GM12878 (cell line): ENCODE results near the gene POMC. TPM values are rescaled to one million over a fixed set of nuclear protein-coding genes. Genes with fewer than 3 reads are reported as not detected.

Experiments
- ATAC-seq: fragments of 200-7000 bp; cut with Tn5 transposase; 3 replicates; pipeline ENCODE4 v1.9.1; 2020; ENCODE audit warnings: mild to moderate bottlenecking, moderate library complexity
- BruUV-seq: library from RNA; stranded (reverse); fragments of 400-500 nt; replicated peaks from 2 replicates; lab custom pipeline; 2021; lab: Mats Ljungman, UMichigan
- CTCF ChIA-PET: fragments of 300-600 bp; sonication (Branson Sonifier 250); formaldehyde crosslinking; extraction: SDS; loops from one replicate; lab custom pipeline; 2021; ENCODE audit warnings: inconsistent platforms; lab: Yijun Ruan, JAX
- POLR2A ChIA-PET: fragments of 350-600 bp; formaldehyde crosslinking; extraction: SDS; loops from one replicate; lab custom pipeline; 2021; ENCODE audit warnings: inconsistent platforms; lab: Charles Lee
- RAD21 ChIA-PET: fragments of 300-600 bp; sonication (Branson Sonifier 250); formaldehyde crosslinking; loops from one replicate; lab custom pipeline; 2023; ENCODE audit warnings: antibody characterized with exemption; ENCODE audit not compliant: unreplicated experiment; lab: Charles Lee
- SMC1A ChIA-PET: fragments of 300-600 bp; sonication (Branson Sonifier 250); formaldehyde crosslinking; loops from one replicate; lab custom pipeline; 2023; ENCODE audit not compliant: unreplicated experiment, uncharacterized antibody; lab: Charles Lee
- DNase-seq: peaks from one replicate; pipeline ENCODE4 v3.0.0-alpha.2; 2011; ENCODE audit warnings: low read depth, low spot score
- FAIRE-seq: peaks from 3 replicates; lab custom pipeline; 2011; peaks lifted over from hg19 to GRCh38; lab: Jason Lieb, UNC
- H2AFZ ChIP-seq: 2 replicates; pipeline ENCODE4 v1.6.0; 2011; ENCODE audit warnings: low read depth, low read length, control low read depth; ENCODE audit not compliant: control insufficient read depth
- H3K27ac ChIP-seq: 2 replicates; pipeline ENCODE4 v1.5.1; 2011; ENCODE audit warnings: control low read depth; ENCODE audit not compliant: control insufficient read depth, insufficient read depth
- H3K27me3 ChIP-seq, 2 experiments: replicated peaks in 1 of 2; 2 replicates each; pipeline versions ENCODE4 v1.6.0 to v1.6.1; 2011; ENCODE audit warnings: low read length in 1 of 2; ENCODE audit not compliant: control insufficient read depth in 2 of 2, insufficient read depth in 2 of 2
- H3K36me3 ChIP-seq, 2 experiments: 2 replicates each; pipeline ENCODE4 v1.5.1; 2011; ENCODE audit warnings: low read length in 1 of 2; ENCODE audit not compliant: control insufficient read depth in 2 of 2, insufficient read depth in 2 of 2
- H3K4me1 ChIP-seq: 2 replicates; pipeline ENCODE4 v1.6.1; 2011; ENCODE audit warnings: mild to moderate bottlenecking, low read length, moderate library complexity, mixed read lengths; ENCODE audit not compliant: control insufficient read depth, insufficient read depth
- H3K4me2 ChIP-seq: 2 replicates; pipeline ENCODE4 v1.6.0; 2011; ENCODE audit warnings: control low read depth; ENCODE audit not compliant: control insufficient read depth, insufficient read depth
- H3K4me3 ChIP-seq: fragments of 200-600 bp; sonication (generic); 2 replicates; pipeline ENCODE4 v1.5.1; 2016
- H3K79me2 ChIP-seq: 2 replicates; pipeline ENCODE4 v1.6.0; 2011; ENCODE audit warnings: low read length; ENCODE audit not compliant: control insufficient read depth, insufficient read depth
- H3K9ac ChIP-seq: 2 replicates; pipeline ENCODE4 v1.8.0; 2011; ENCODE audit warnings: low read length, control low read depth, mixed read lengths; ENCODE audit not compliant: control insufficient read depth, insufficient read depth
- H3K9me3 ChIP-seq: replicated peaks from 3 replicates; pipeline ENCODE4 v1.5.1; 2011; ENCODE audit warnings: mild to moderate bottlenecking, low read length; ENCODE audit not compliant: control insufficient read depth, insufficient read depth
- H4K20me1 ChIP-seq: 2 replicates; pipeline ENCODE4 v1.6.0; 2011; ENCODE audit not compliant: control insufficient read depth, insufficient read depth
- BHLHE40 ChIP-seq, 2 experiments: fragments of 450-650 bp in 1 of 2; IDR thresholded peaks; 2 replicates each; pipeline ENCODE4 v1.6.1; 2011 to 2017; ENCODE audit warnings: low read depth in 2 of 2, borderline replicate concordance in 1 of 2, improper control_type of control experiment in 1 of 2, low read length in 1 of 2, mild to moderate bottlenecking in 1 of 2
- BRCA1 ChIP-seq: IDR thresholded peaks from 2 replicates; pipeline ENCODE4 v1.6.1; 2011; ENCODE audit warnings: low read depth, low read length, improper control_type of control experiment
- CBFB ChIP-seq: IDR thresholded peaks from 2 replicates; pipeline ENCODE4 v1.6.1; 2016; ENCODE audit warnings: antibody characterized with exemption, low read depth
- CHD4 ChIP-seq: fragments of 200-600 bp; sonication (generic); IDR thresholded peaks from 2 replicates; pipeline ENCODE4 v1.6.1; 2016; ENCODE audit warnings: mild to moderate bottlenecking
- GABPA ChIP-seq: IDR thresholded peaks from 2 replicates; pipeline ENCODE4 v1.6.1; 2014; ENCODE audit warnings: antibody characterized with exemption, low read depth, mild to moderate bottlenecking, inconsistent platforms
- JUNB ChIP-seq: IDR thresholded peaks from 2 replicates; pipeline ENCODE4 v1.6.1; 2016; ENCODE audit warnings: antibody characterized with exemption, mild to moderate bottlenecking
- MTA2 ChIP-seq: fragments of 450-650 bp; IDR thresholded peaks from 2 replicates; pipeline ENCODE4 v1.6.1; 2016; ENCODE audit warnings: low read depth, mild to moderate bottlenecking, moderate library complexity
- POLR2AphosphoS2 ChIP-seq: IDR thresholded peaks from 2 replicates; pipeline ENCODE4 v1.6.1; 2011; ENCODE audit warnings: low read depth, mild to moderate bottlenecking, low read length, improper control_type of control experiment, moderate library complexity
- POU2F2 ChIP-seq: IDR thresholded peaks from 3 replicates; pipeline ENCODE4 v1.6.1; 2011; ENCODE audit warnings: low read depth, mild to moderate bottlenecking, low read length, borderline replicate concordance
- SMAD1 ChIP-seq: fragments of 450-650 bp; IDR thresholded peaks from 2 replicates; pipeline ENCODE4 v1.6.1; 2018; ENCODE audit warnings: mild to moderate bottlenecking, low read depth; ENCODE audit not compliant: partially characterized antibody
- SMC3 ChIP-seq: IDR thresholded peaks from 2 replicates; pipeline ENCODE4 v1.6.1; 2011; ENCODE audit warnings: low read length, improper control_type of control experiment, borderline replicate concordance
- STAT1 ChIP-seq: fragments of 450-650 bp; conservative IDR thresholded peaks from 2 replicates; pipeline ENCODE4 v1.6.1; 2014; ENCODE audit warnings: antibody characterized with exemption, mild to moderate bottlenecking
- SUPT20H ChIP-seq: IDR thresholded peaks from 2 replicates; pipeline ENCODE4 v1.6.1; 2011; ENCODE audit warnings: low read depth, mild to moderate bottlenecking, low read length, moderate library complexity, borderline replicate concordance; ENCODE audit not compliant: control insufficient read depth
- TCF3 ChIP-seq: IDR thresholded peaks from 2 replicates; pipeline ENCODE4 v1.6.1; 2012; ENCODE audit warnings: low read depth, mild to moderate bottlenecking, low read length, borderline replicate concordance; ENCODE audit not compliant: insufficient read depth
- WRNIP1 ChIP-seq: IDR thresholded peaks from 2 replicates; pipeline ENCODE4 v1.6.1; 2011; ENCODE audit warnings: low read depth, low read length, improper control_type of control experiment, borderline replicate concordance
- YBX1 ChIP-seq: fragments of 450-650 bp; IDR thresholded peaks from 2 replicates; pipeline ENCODE4 v1.6.1; 2016; ENCODE audit warnings: antibody characterized with exemption
- WGBS: methylation state at CpG from one replicate; pipeline ENCODE4 v1.1.6; 2016; ENCODE audit warnings: low lambda C conversion rate; ENCODE audit not compliant: insufficient replicate concordance, insufficient coverage; ENCODE audit errors: missing lambda C conversion rate; 5-methylcytosine and 5-hydroxymethylcytosine counted together
- in situ Hi-C: fragments of 300-500 bp; cut with MboI; formaldehyde crosslinking; loops from 9 replicates; pipeline ENCODE4 v1.14.3; 2018; ENCODE audit warnings: mixed read lengths
- intact Hi-C: fragments of 100-400 bp; cut with micrococcal nuclease; formaldehyde crosslinking; loops from one replicate; pipeline ENCODE4 v1.14.2; 2022; ENCODE audit not compliant: unreplicated experiment
- polyA plus RNA-seq, 11 experiments: library from polyadenylated mRNA; depleted of rRNA in 4 of 11; unstranded in 6 of 11; stranded (reverse) in 5 of 11; fragments of >200 nt; fragmentation: Nextera tagmentation in 4 of 11; fragmentation: Illumina TruSeq in 1 of 11; extraction: Ambion mirVana in 4 of 11; extraction: Trizol in 1 of 11; gene quantifications; 1 replicate in 1 of 11; 2 replicates in 10 of 11; pipeline versions ENCODE4 v1.2.1 to v1.2.3, GENCODE V29; 2011 to 2016; ENCODE audit warnings: inconsistent platforms in 2 of 11, missing spikeins in 2 of 11, low read depth in 1 of 11
- total RNA-seq, 4 experiments: library from RNA; depleted of rRNA in 3 of 4; stranded (reverse); fragments of >200 nt in 3 of 4; fragmentation: Illumina TruSeq in 1 of 4; extraction: Trizol in 1 of 4; gene quantifications; 2 replicates each; pipeline versions ENCODE4 v1.2.1 to v1.2.3, GENCODE V29; 2013 to 2021
- TF ChIP-seq, protein P1 (sequence below): fragments of 450-650 bp; IDR thresholded peaks from 2 replicates; pipeline ENCODE4 v1.6.1; 2017; ENCODE audit warnings: low read depth, mild to moderate bottlenecking, moderate library complexity
- TF ChIP-seq, protein P2 (sequence below): fragments of 450-650 bp; IDR thresholded peaks from 2 replicates; pipeline ENCODE4 v1.6.1; 2017; ENCODE audit warnings: mild to moderate bottlenecking
- TF ChIP-seq, protein P3 (sequence below): IDR thresholded peaks from 2 replicates; pipeline ENCODE4 v1.6.1; 2011; ENCODE audit warnings: borderline replicate concordance, low read depth, mild to moderate bottlenecking, moderate library complexity, low read length; ENCODE audit not compliant: insufficient read depth, poor library complexity, severe bottlenecking

POMC gene
- total and polyA plus RNA-seq, 10 of the 15 experiments (the other 5 are each of a cell fraction or from before 2014, with no cell fraction given): 0.05 to 14.7 (median 6.8) TPM; not detected in 1

DNA sequence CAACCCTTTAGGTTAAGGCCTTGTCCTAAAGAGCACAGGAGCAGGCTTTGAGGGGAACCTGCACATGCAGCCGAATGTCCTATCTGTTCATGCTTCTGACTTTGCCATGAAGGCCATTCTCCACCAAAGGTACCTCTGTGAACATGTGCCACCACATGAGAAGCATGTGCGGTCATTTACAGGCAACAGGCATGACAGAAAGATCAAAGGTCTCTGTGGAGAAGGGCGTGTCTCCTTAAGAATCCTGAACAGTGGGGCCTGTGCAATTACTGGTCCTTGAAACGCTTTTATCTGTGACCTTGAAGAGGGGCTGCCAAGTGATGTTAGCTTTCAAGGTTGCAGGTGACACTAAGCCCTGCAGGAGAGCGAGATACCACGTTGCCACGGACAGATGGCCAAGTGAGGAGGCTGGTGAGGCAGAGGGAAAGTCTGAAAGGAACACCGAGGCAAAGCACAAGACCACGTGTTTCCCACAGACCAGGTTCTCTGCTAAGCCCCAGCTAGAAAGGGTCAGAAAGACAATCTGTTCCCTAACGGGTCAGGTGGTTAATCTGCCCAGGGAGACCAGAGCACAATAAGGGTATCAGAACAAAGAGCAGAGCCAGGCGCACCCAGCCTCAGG lies 19.5 kb upstream of the POMC start (continued):
- TF ChIP-seq CBFB (no peak), SMC3 (no peak), YBX1 (no peak)

DNA sequence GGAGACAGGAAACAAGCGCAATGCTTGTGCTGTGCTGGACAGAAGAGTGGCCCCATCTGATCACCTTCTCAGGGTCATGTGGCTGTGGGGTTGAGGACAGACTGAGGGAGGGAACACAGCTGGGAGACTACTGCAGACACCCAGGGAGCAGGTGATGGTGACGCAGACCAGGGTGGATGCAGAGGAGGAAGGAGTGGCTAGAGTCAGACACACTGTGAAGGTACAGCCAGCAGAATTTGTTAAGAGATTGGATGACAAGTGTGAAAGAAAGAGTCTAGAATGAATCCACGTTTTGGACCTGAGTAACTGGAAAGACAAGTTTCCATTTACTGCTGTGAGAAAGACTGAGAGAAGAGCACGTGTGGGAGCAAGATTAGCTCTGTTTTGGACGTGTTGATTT lies 15.9 kb upstream of the POMC start:
- Histone ChIP-seq H4K20me1 (no peaks in the 10 kb centered on the region), H3K79me2 (no peaks in the 10 kb centered on the region), H3K9ac (no peak overlapping the region), H3K4me2 (no peak overlapping the region), H2AFZ (no peak overlapping the region), H3K4me3 (no peak overlapping the region), H3K36me3 (no peaks in the 10 kb centered on the region), H3K27me3 (no peaks in the 10 kb centered on the region), H3K27ac (no peak overlapping the region), H3K4me1 (no peaks in the 10 kb centered on the region), H3K9me3 (no peaks in the 10 kb centered on the region)
- ChIA-PET POLR2A (interaction anchor here (0.5 kb wide), 1 partner anchor 12 kb away, joined by 3 read pairs; no protein-coding TSS in a partner anchor), CTCF (interaction anchor here (1.8 kb wide), 1 partner anchor 18 kb away, joined by 9 read pairs; no protein-coding TSS in a partner anchor), SMC1A (interaction anchor here (1.2 kb wide), 1 partner anchor 11 kb away, joined by 4 read pairs; no protein-coding TSS in a partner anchor), RAD21 (interaction anchor here (1.2 kb wide), 1 partner anchor 11 kb away, joined by 3 read pairs; no protein-coding TSS in a partner anchor)
- intact Hi-C loops: no loop called here
- BruUV-seq: no TSS peak
- FAIRE-seq (no peak), DNase-seq (no peak), ATAC-seq (no peak)
- 25% methylated on average over 5 of the region's 5 CpGs for WGBS
- in situ Hi-C loops: no loop called here
- TF ChIP-seq, protein P1, sequence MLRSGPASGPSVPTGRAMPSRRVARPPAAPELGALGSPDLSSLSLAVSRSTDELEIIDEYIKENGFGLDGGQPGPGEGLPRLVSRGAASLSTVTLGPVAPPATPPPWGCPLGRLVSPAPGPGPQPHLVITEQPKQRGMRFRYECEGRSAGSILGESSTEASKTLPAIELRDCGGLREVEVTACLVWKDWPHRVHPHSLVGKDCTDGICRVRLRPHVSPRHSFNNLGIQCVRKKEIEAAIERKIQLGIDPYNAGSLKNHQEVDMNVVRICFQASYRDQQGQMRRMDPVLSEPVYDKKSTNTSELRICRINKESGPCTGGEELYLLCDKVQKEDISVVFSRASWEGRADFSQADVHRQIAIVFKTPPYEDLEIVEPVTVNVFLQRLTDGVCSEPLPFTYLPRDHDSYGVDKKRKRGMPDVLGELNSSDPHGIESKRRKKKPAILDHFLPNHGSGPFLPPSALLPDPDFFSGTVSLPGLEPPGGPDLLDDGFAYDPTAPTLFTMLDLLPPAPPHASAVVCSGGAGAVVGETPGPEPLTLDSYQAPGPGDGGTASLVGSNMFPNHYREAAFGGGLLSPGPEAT: no peak
- TF ChIP-seq BHLHE40 (IDR thresholded peaks at IDR 0.05; ENCODE audit: borderline replicate concordance in 1 of 2, low read depth in 2 of 2, low read length in 1 of 2) (no peak), STAT1 (no peak), POLR2AphosphoS2 (no peak), BRCA1 (no peak), POU2F2 (no peak), CHD4 (no peak), JUNB (no peak), SMAD1 (no peak), MTA2 (no peak), GABPA (no peak), SUPT20H (no peak), WRNIP1 (no peak), TCF3 (no peak)
- TF ChIP-seq, protein P2, sequence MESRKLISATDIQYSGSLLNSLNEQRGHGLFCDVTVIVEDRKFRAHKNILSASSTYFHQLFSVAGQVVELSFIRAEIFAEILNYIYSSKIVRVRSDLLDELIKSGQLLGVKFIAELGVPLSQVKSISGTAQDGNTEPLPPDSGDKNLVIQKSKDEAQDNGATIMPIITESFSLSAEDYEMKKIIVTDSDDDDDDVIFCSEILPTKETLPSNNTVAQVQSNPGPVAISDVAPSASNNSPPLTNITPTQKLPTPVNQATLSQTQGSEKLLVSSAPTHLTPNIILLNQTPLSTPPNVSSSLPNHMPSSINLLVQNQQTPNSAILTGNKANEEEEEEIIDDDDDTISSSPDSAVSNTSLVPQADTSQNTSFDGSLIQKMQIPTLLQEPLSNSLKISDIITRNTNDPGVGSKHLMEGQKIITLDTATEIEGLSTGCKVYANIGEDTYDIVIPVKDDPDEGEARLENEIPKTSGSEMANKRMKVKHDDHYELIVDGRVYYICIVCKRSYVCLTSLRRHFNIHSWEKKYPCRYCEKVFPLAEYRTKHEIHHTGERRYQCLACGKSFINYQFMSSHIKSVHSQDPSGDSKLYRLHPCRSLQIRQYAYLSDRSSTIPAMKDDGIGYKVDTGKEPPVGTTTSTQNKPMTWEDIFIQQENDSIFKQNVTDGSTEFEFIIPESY: no peak
- TF ChIP-seq, protein P3, sequence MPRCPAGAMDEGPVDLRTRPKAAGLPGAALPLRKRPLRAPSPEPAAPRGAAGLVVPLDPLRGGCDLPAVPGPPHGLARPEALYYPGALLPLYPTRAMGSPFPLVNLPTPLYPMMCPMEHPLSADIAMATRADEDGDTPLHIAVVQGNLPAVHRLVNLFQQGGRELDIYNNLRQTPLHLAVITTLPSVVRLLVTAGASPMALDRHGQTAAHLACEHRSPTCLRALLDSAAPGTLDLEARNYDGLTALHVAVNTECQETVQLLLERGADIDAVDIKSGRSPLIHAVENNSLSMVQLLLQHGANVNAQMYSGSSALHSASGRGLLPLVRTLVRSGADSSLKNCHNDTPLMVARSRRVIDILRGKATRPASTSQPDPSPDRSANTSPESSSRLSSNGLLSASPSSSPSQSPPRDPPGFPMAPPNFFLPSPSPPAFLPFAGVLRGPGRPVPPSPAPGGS: no peak
